ENCODE results near the gene TOX2.
A peak's percentile ranks its signal among the peaks of the same experiment; 100 is the strongest.

TOX2 gene

GRCh38 chr20:43903953-43904826 is 10.5 kb upstream of the TOX2 start:
- no peak overlapping the region for H3K27ac ChIP-seq (ENCODE audit: low read length)
- H3K9me3 ChIP-seq (ENCODE audit: control insufficient read depth, low read depth, low read length): no peaks in the 10 kb centered on the region
- no peaks in the 10 kb centered on the region for H3K27me3 ChIP-seq (ENCODE audit: control insufficient read depth, insufficient read depth, low read length)
- H3K36me3 ChIP-seq (ENCODE audit: control insufficient read depth, low read depth, low read length): no peaks in the 10 kb centered on the region
- H3K9ac ChIP-seq (ENCODE audit: low read length): peak overlapping the region; percentile 29
- no peak overlapping the region for H3K4me3 ChIP-seq (ENCODE audit: low read length)
- H3K4me1 ChIP-seq (ENCODE audit: control insufficient read depth, low read depth, low read length): peaks cover 31% of the 10 kb centered on the region

GRCh38 chr20:43904827-43905177 is 9.8 kb upstream of the TOX2 start:
- peaks cover 25% of the 10 kb centered on the region for H3K4me1 ChIP-seq (ENCODE audit: control insufficient read depth, low read depth, low read length)
- no peaks in the 10 kb centered on the region for H3K36me3 ChIP-seq (ENCODE audit: control insufficient read depth, low read depth, low read length)
- H3K9ac ChIP-seq (ENCODE audit: low read length): no peak overlapping the region
- H3K9me3 ChIP-seq (ENCODE audit: control insufficient read depth, low read depth, low read length): no peaks in the 10 kb centered on the region
- no peaks in the 10 kb centered on the region for H3K27me3 ChIP-seq (ENCODE audit: control insufficient read depth, insufficient read depth, low read length)
- no peak overlapping the region for H3K4me3 ChIP-seq (ENCODE audit: low read length)
- H3K27ac ChIP-seq (ENCODE audit: low read length): no peak overlapping the region

DNA sequence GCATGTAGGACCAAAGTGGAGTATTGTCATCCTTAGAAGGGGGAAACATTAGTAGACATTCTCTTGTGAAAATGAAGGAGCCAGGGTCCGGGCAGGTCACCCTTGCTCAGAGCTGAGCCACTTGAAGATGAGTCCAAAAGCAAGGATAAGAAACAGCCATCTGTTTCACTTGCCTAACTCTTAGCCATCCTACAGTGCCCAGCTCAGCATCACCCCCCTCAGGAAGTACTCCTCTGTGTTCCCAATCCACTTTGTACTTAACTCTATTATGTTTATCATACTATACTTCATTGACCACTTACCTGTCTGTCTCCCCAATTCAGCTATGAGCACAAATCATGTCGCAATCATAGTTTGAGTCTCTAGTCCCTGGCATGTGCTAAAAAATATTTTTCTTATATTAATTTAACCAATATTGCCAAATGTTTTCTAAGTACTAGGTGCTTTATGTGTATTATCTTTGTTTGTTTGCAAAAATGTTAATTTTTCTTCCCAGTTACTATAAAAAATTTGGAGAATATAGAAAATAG is 8.1 kb upstream of the TOX2 start:
- no peaks in the 10 kb centered on the region for H3K27me3 ChIP-seq (ENCODE audit: control insufficient read depth, insufficient read depth, low read length)
- H3K36me3 ChIP-seq (ENCODE audit: control insufficient read depth, low read depth, low read length): no peaks in the 10 kb centered on the region
- H3K4me1 ChIP-seq (ENCODE audit: control insufficient read depth, low read depth, low read length): peaks cover 15% of the 10 kb centered on the region
- H3K9ac ChIP-seq (ENCODE audit: low read length): no peak overlapping the region
- no peak overlapping the region for H3K4me3 ChIP-seq (ENCODE audit: low read length)
- no peaks in the 10 kb centered on the region for H3K9me3 ChIP-seq (ENCODE audit: control insufficient read depth, low read depth, low read length)
- H3K27ac ChIP-seq (ENCODE audit: low read length): no peak overlapping the region

- Histone ChIP-seq H3K9ac (ENCODE audit: low read length) (no peak overlapping the region), H3K27me3 (ENCODE audit: control insufficient read depth, insufficient read depth, low read length) (peaks cover 11% of the 10 kb centered on the region), H3K9me3 (ENCODE audit: control insufficient read depth, low read depth, low read length) (no peaks in the 10 kb centered on the region), H3K4me3 (ENCODE audit: low read length) (no peak overlapping the region), H3K4me1 (ENCODE audit: control insufficient read depth, low read depth, low read length) (peaks cover 9% of the 10 kb centered on the region), H3K27ac (ENCODE audit: low read length) (no peak overlapping the region), H3K36me3 (ENCODE audit: control insufficient read depth, low read depth, low read length) (no peaks in the 10 kb centered on the region)
These were observed 5.4 kb upstream of the TOX2 start for GRCh38 chr20:43909211-43909610.

DNA sequence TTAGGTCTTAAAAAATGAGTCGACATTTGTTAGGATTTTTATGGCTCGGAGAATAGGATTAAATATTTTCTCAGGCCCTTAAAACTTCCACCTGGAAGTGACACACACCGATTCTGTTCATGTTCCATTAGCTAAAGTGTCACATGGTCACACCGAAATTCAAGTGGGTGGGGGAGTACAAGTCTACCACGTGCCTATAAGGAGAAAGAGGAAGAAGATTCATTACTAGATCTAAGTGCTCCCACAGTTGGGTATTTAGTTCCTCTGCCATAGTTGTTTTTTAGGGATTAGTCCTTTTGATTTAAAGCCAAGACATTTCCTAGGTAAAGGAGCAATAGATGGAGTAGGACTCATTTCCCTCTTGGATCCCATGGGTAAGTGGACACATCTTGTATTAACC is 4.9 kb upstream of the TOX2 start:
- no peak overlapping the region for H3K27ac ChIP-seq (ENCODE audit: low read length)
- H3K36me3 ChIP-seq (ENCODE audit: control insufficient read depth, low read depth, low read length): no peaks in the 10 kb centered on the region
- H3K27me3 ChIP-seq (ENCODE audit: control insufficient read depth, insufficient read depth, low read length): peaks cover 12% of the 10 kb centered on the region
- no peak overlapping the region for H3K4me3 ChIP-seq (ENCODE audit: low read length)
- no peaks in the 10 kb centered on the region for H3K9me3 ChIP-seq (ENCODE audit: control insufficient read depth, low read depth, low read length)
- H3K4me1 ChIP-seq (ENCODE audit: control insufficient read depth, low read depth, low read length): peaks cover 4% of the 10 kb centered on the region
- no peak overlapping the region for H3K9ac ChIP-seq (ENCODE audit: low read length)

GRCh38 chr20:43910564-43910963 is 4.1 kb upstream of the TOX2 start:
- H3K9me3 ChIP-seq (ENCODE audit: control insufficient read depth, low read depth, low read length): no peaks in the 10 kb centered on the region
- H3K9ac ChIP-seq (ENCODE audit: low read length): no peak overlapping the region

GRCh38 chr20:43911066-43911465 is 3.6 kb upstream of the TOX2 start:
- Histone ChIP-seq H3K9ac (ENCODE audit: low read length) (no peak overlapping the region), H3K4me3 (ENCODE audit: low read length) (no peak overlapping the region), H3K27me3 (ENCODE audit: control insufficient read depth, insufficient read depth, low read length) (peaks cover 25% of the 10 kb centered on the region), H3K4me1 (ENCODE audit: control insufficient read depth, low read depth, low read length) (no peaks in the 10 kb centered on the region), H3K36me3 (ENCODE audit: control insufficient read depth, low read depth, low read length) (no peaks in the 10 kb centered on the region), H3K27ac (ENCODE audit: low read length) (no peak overlapping the region), H3K9me3 (ENCODE audit: control insufficient read depth, low read depth, low read length) (no peaks in the 10 kb centered on the region)

More at GRCh38 chr20:43910564-43910963, 4.1 kb upstream of the TOX2 start:
- Histone ChIP-seq H3K36me3 (ENCODE audit: control insufficient read depth, low read depth, low read length) (no peaks in the 10 kb centered on the region), H3K4me1 (ENCODE audit: control insufficient read depth, low read depth, low read length) (no peaks in the 10 kb centered on the region), H3K27ac (ENCODE audit: low read length) (no peak overlapping the region), H3K4me3 (ENCODE audit: low read length) (no peak overlapping the region), H3K27me3 (ENCODE audit: control insufficient read depth, insufficient read depth, low read length) (peaks cover 20% of the 10 kb centered on the region)

DNA sequence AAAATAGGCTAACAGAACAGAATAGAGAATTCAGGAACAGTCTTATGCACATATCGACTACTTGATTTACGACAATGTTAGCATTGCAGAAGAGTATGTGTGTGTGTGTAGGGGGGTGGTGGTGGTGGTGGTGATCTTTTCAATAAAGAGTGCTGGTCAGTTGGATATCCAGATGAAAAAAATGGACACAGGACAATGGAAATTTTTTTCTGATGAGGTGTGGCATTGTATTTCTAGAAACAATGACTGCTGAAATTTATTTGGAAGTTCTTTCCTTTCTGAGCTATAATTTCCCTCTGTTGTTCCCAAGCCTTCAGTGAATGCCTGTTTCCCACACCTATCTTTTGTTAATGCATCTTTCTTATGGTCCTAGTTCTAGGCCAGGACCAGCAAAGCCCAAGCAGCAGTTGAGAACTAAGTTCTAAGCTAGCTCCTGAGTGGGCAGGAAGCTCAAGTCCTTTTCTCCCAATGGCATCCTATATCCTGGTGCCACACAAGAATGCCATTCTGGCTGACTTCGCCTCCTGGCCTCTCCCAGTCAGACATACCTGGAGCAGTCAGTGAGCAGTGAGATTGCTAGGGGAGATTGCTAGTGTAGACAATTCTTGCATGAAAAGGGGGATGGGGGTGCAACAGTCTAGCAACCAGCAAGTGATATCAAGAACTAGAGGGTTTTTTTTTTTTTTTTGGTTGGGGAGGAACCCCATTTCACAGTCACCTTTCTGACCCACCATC is 1.2 kb upstream of the TOX2 start:
- Histone ChIP-seq H3K4me3 (ENCODE audit: low read length) (no peak overlapping the region), H3K9me3 (ENCODE audit: control insufficient read depth, low read depth, low read length) (no peaks in the 10 kb centered on the region), H3K27me3 (ENCODE audit: control insufficient read depth, insufficient read depth, low read length) (peaks cover 44% of the 10 kb centered on the region), H3K27ac (ENCODE audit: low read length) (no peak overlapping the region), H3K9ac (ENCODE audit: low read length) (no peak overlapping the region), H3K36me3 (ENCODE audit: control insufficient read depth, low read depth, low read length) (no peaks in the 10 kb centered on the region), H3K4me1 (ENCODE audit: control insufficient read depth, low read depth, low read length) (peaks cover 5% of the 10 kb centered on the region)

GRCh38 chr20:43915211-43916072 is 790 bp downstream of the TOX2 start:
- Histone ChIP-seq H3K9ac (ENCODE audit: low read length) (no peak overlapping the region), H3K27ac (ENCODE audit: low read length) (no peak overlapping the region), H3K4me1 (ENCODE audit: control insufficient read depth, low read depth, low read length) (peaks cover 5% of the 10 kb centered on the region), H3K36me3 (ENCODE audit: control insufficient read depth, low read depth, low read length) (no peaks in the 10 kb centered on the region), H3K27me3 (ENCODE audit: control insufficient read depth, insufficient read depth, low read length) (peaks cover 44% of the 10 kb centered on the region), H3K4me3 (ENCODE audit: low read length) (peak overlapping the region; percentile 56), H3K9me3 (ENCODE audit: control insufficient read depth, low read depth, low read length) (no peaks in the 10 kb centered on the region)

- no peak overlapping the region for H3K27ac ChIP-seq (ENCODE audit: low read length)
These were observed 1.6 kb downstream of the TOX2 start for GRCh38 chr20:43916073-43916880.

More at GRCh38 chr20:43916073-43916880, 1.6 kb downstream of the TOX2 start:
- peaks cover 5% of the 10 kb centered on the region for H3K4me1 ChIP-seq (ENCODE audit: control insufficient read depth, low read depth, low read length)
- H3K9ac ChIP-seq (ENCODE audit: low read length): no peak overlapping the region
- no peaks in the 10 kb centered on the region for H3K9me3 ChIP-seq (ENCODE audit: control insufficient read depth, low read depth, low read length)
- peaks cover 44% of the 10 kb centered on the region for H3K27me3 ChIP-seq (ENCODE audit: control insufficient read depth, insufficient read depth, low read length)
- no peaks in the 10 kb centered on the region for H3K36me3 ChIP-seq (ENCODE audit: control insufficient read depth, low read depth, low read length)
- H3K4me3 ChIP-seq (ENCODE audit: low read length): peak overlapping the region; percentile 56

All from iPS-18a (cell line).